ENCODE data around the gene DOCK11.

Gene DOCK11

DNA sequence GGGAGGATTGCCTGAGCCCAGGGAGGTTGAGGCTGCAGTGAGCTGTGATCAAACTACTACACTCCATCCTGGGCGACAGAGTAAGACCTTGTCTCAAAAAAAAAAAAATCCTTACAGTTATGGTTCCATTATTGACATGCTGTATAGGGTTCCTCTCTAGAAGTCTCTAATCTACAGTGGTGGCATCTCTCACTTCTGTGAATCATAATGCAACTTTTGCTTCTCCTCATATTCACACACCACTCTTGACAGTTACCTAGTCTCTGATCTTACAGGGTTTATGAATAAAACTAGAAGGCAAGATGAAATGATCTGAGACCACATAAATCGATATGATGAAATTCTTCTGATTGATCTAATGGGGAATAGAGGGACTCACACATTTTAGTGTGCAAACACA is 40.6 kb downstream of the DOCK11 start:
- no peak for TF ChIP-seq YY1 (IDR thresholded peaks at IDR 0.05; ENCODE audit: low read depth)
- no peak for TF ChIP-seq TCF12 (IDR thresholded peaks at IDR 0.05; ENCODE audit: low read depth)
- TF ChIP-seq FOXM1 (IDR thresholded peaks at IDR 0.05; ENCODE audit: borderline replicate concordance, low read depth): no peak
- TF ChIP-seq EP300 (IDR thresholded peaks at IDR 0.05; ENCODE audit: borderline replicate concordance): no peak
- no peak for TF ChIP-seq CREB1 (IDR thresholded peaks at IDR 0.05; ENCODE audit: low read depth)
- TF ChIP-seq, protein P1, sequence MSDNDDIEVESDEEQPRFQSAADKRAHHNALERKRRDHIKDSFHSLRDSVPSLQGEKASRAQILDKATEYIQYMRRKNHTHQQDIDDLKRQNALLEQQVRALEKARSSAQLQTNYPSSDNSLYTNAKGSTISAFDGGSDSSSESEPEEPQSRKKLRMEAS (IDR thresholded peaks at IDR 0.05): no peak
- TF ChIP-seq NFIC (IDR thresholded peaks at IDR 0.05): no peak
- no peak for TF ChIP-seq TAF1 (IDR thresholded peaks at IDR 0.05; ENCODE audit: low read depth)
- no peak for TF ChIP-seq CEBPB (IDR thresholded peaks at IDR 0.05)
- TF ChIP-seq, protein P2, sequence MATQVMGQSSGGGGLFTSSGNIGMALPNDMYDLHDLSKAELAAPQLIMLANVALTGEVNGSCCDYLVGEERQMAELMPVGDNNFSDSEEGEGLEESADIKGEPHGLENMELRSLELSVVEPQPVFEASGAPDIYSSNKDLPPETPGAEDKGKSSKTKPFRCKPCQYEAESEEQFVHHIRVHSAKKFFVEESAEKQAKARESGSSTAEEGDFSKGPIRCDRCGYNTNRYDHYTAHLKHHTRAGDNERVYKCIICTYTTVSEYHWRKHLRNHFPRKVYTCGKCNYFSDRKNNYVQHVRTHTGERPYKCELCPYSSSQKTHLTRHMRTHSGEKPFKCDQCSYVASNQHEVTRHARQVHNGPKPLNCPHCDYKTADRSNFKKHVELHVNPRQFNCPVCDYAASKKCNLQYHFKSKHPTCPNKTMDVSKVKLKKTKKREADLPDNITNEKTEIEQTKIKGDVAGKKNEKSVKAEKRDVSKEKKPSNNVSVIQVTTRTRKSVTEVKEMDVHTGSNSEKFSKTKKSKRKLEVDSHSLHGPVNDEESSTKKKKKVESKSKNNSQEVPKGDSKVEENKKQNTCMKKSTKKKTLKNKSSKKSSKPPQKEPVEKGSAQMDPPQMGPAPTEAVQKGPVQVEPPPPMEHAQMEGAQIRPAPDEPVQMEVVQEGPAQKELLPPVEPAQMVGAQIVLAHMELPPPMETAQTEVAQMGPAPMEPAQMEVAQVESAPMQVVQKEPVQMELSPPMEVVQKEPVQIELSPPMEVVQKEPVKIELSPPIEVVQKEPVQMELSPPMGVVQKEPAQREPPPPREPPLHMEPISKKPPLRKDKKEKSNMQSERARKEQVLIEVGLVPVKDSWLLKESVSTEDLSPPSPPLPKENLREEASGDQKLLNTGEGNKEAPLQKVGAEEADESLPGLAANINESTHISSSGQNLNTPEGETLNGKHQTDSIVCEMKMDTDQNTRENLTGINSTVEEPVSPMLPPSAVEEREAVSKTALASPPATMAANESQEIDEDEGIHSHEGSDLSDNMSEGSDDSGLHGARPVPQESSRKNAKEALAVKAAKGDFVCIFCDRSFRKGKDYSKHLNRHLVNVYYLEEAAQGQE (IDR thresholded peaks at IDR 0.05; ENCODE audit: low read depth): no peak
- TF ChIP-seq EGR1 (IDR thresholded peaks at IDR 0.05): no peak
- no peak for TF ChIP-seq RAD21 (IDR thresholded peaks at IDR 0.05; ENCODE audit: low read depth)
- no peak for TF ChIP-seq TEAD4 (IDR thresholded peaks at IDR 0.05)
- TF ChIP-seq ZBTB7A (IDR thresholded peaks at IDR 0.05; ENCODE audit: low read depth): no peak
- no peak for TF ChIP-seq USF1 (IDR thresholded peaks at IDR 0.05)

GRCh38 chrX:118536687-118537461 is 41.3 kb downstream of the DOCK11 start:
- TF ChIP-seq, protein P2 (IDR thresholded peaks at IDR 0.05; ENCODE audit: low read depth): no peak
- TF ChIP-seq TAF1 (IDR thresholded peaks at IDR 0.05; ENCODE audit: low read depth) (no peak), TEAD4 (IDR thresholded peaks at IDR 0.05) (no peak), YY1 (IDR thresholded peaks at IDR 0.05; ENCODE audit: low read depth) (no peak), TCF12 (IDR thresholded peaks at IDR 0.05; ENCODE audit: low read depth) (no peak), ZBTB7A (IDR thresholded peaks at IDR 0.05; ENCODE audit: low read depth) (no peak), FOXM1 (IDR thresholded peaks at IDR 0.05; ENCODE audit: borderline replicate concordance, low read depth) (no peak), CEBPB (IDR thresholded peaks at IDR 0.05) (no peak), EGR1 (IDR thresholded peaks at IDR 0.05) (no peak)
- TF ChIP-seq, protein P1 (IDR thresholded peaks at IDR 0.05): no peak

- TF ChIP-seq FOXM1 (IDR thresholded peaks at IDR 0.05; ENCODE audit: borderline replicate concordance, low read depth) (no peak), ZBTB7A (IDR thresholded peaks at IDR 0.05; ENCODE audit: low read depth) (no peak), TAF1 (IDR thresholded peaks at IDR 0.05; ENCODE audit: low read depth) (no peak), RAD21 (IDR thresholded peaks at IDR 0.05; ENCODE audit: low read depth) (no peak), CEBPB (IDR thresholded peaks at IDR 0.05) (no peak), USF1 (IDR thresholded peaks at IDR 0.05) (no peak), CREB1 (IDR thresholded peaks at IDR 0.05; ENCODE audit: low read depth) (no peak), EP300 (IDR thresholded peaks at IDR 0.05; ENCODE audit: borderline replicate concordance) (no peak), NFIC (IDR thresholded peaks at IDR 0.05) (no peak), TEAD4 (IDR thresholded peaks at IDR 0.05) (no peak), YY1 (IDR thresholded peaks at IDR 0.05; ENCODE audit: low read depth) (no peak), EGR1 (IDR thresholded peaks at IDR 0.05) (no peak), TCF12 (IDR thresholded peaks at IDR 0.05; ENCODE audit: low read depth) (no peak)
- TF ChIP-seq, protein P1 (IDR thresholded peaks at IDR 0.05): no peak
- TF ChIP-seq, protein P2 (IDR thresholded peaks at IDR 0.05; ENCODE audit: low read depth): no peak
Measured at GRCh38 chrX:118538386-118538785, 42.8 kb downstream of the DOCK11 start.

DNA sequence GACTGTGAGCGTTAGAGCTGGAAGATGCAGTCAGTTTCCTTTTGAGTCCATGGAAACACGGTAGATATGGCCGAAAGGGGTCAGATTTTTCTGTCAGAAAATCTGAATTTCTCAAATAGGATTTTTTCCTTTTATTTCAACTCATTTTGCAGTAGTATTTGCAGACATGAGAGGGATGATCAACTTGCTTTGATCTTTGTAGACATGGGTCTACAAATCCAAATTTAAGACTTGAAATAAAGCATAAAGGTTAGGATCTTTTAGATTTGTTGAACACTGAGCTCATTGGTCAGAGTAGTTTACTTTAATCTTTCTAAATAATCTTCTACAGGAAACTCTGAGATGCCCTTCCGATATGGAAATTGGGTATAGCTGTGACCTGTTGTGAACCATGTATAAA is 44.7 kb downstream of the DOCK11 start:
- TF ChIP-seq RAD21 (IDR thresholded peaks at IDR 0.05; ENCODE audit: low read depth): no peak
- no peak for TF ChIP-seq CREB1 (IDR thresholded peaks at IDR 0.05; ENCODE audit: low read depth)
- no peak for TF ChIP-seq ZBTB7A (IDR thresholded peaks at IDR 0.05; ENCODE audit: low read depth)
- TF ChIP-seq YY1 (IDR thresholded peaks at IDR 0.05; ENCODE audit: low read depth): no peak
- no peak for TF ChIP-seq CEBPB (IDR thresholded peaks at IDR 0.05)
- no peak for TF ChIP-seq EP300 (IDR thresholded peaks at IDR 0.05; ENCODE audit: borderline replicate concordance)
- TF ChIP-seq FOXM1 (IDR thresholded peaks at IDR 0.05; ENCODE audit: borderline replicate concordance, low read depth): no peak
- no peak for TF ChIP-seq TAF1 (IDR thresholded peaks at IDR 0.05; ENCODE audit: low read depth)
- no peak for TF ChIP-seq USF1 (IDR thresholded peaks at IDR 0.05)
- TF ChIP-seq EGR1 (IDR thresholded peaks at IDR 0.05): no peak
- TF ChIP-seq, protein P1 (IDR thresholded peaks at IDR 0.05): no peak
- no peak for TF ChIP-seq TCF12 (IDR thresholded peaks at IDR 0.05; ENCODE audit: low read depth)
- TF ChIP-seq, protein P2 (IDR thresholded peaks at IDR 0.05; ENCODE audit: low read depth): no peak
- no peak for TF ChIP-seq TEAD4 (IDR thresholded peaks at IDR 0.05)
- no peak for TF ChIP-seq NFIC (IDR thresholded peaks at IDR 0.05)
